Right lobe of liver (tissue), 4 donors: ENCODE results near the gene FANCF.

Experiments used
- CTCF ChIP-seq, 4 donors: fragments of 200-600 bp in 3 of 4; fragments of 450-650 bp in 1 of 4; IDR thresholded peaks; one replicate each; pipeline versions ENCODE4 v1.5.1 to v1.8.0; 2016 to 2022; ENCODE audit warnings: antibody characterized with exemption in 4 of 4, mild to moderate bottlenecking in 2 of 4
- POLR2A ChIP-seq: fragments of 450-650 bp; IDR thresholded peaks from one replicate; pipeline ENCODE4 v1.6.1; 2017; ENCODE audit warnings: antibody characterized with exemption, mild to moderate bottlenecking
- donor health status: DM: no; HTN: no; CAD: no.
- donor health status: DM: no; HTN: no; CAD: no.
- donor health status: DM: no; HTN: yes; CAD: no.

DNA sequence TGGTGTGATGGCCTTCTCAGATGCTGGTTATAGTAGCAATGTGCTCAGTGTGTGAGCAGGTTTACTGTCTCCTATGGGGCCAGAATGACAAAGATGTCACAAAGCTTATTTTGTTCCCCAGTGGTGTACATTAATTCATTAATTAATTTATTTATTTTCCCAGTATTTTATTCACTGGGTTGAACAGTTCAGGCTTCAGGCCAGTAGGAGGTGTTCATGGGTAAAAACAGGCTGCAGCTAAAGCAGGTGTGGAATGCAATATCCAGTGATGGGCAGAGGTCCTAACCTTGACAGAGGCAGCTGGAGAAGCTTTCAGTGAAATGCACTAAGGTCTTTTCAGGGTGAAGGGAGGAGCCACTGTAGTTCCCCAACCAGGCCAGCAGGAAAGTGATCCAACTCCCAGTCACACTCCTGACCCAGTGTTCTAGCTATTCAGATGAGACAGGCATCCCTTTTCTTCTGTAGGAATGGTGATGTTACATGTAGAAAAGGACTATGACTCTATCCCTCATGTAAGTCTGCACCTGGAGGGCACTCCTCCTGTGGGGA lies 7.8 kb upstream of the FANCF start:
- no peak for TF ChIP-seq POLR2A
- TF ChIP-seq CTCF (IDR thresholded peaks at IDR 0.05): peak in 2 of 4 donors; percentile 10 to 11
